ENCODE measurements around the gene PANK2. TPM values are rescaled to one million over a fixed set of nuclear protein-coding genes. Genes with fewer than 3 reads are reported as not detected.
A peak's percentile ranks its signal among the peaks of the same experiment; 100 is the strongest.

The PANK2 gene
- total and polyA plus RNA-seq, 2 of the 8 experiments (the other 6 are each of a cell fraction or from before 2014, with no cell fraction given) = 17.1 to 57.5 TPM

GRCh38 chr20:3888622-3889488 is at the start of gene PANK2 (continued):
- TF ChIP-seq RBBP5 (IDR thresholded peaks at IDR 0.05; ENCODE audit: borderline replicate concordance, low read depth, low read length) (peak; percentile 75; the same call in 1 of the 2 replicates), POLR2A (IDR thresholded peaks at IDR 0.05; ENCODE audit: control extremely low read depth in 1 of 2, low read depth in 2 of 2, low read length in 2 of 2) (peak; percentile 81 to 91), RXRA (IDR thresholded peaks at IDR 0.05; ENCODE audit: insufficient read depth, low read depth, low read length) (peak; percentile 89; the same call in 1 of the 2 replicates), TCF12 (IDR thresholded peaks at IDR 0.05; ENCODE audit: low read depth, low read length) (no peak), TBP (IDR thresholded peaks at IDR 0.05; ENCODE audit: low read depth, low read length) (peak; percentile 87), SP2 (IDR thresholded peaks at IDR 0.05; ENCODE audit: low read length) (peak; percentile 80), GABPA (IDR thresholded peaks at IDR 0.05; ENCODE audit: borderline replicate concordance, insufficient read depth, low read length) (no peak), ZNF274 (IDR thresholded peaks at IDR 0.05; ENCODE audit: borderline replicate concordance, extremely low read depth, low read length) (no peak), HDAC2 (IDR thresholded peaks at IDR 0.05; ENCODE audit: borderline replicate concordance in 1 of 2, low read depth in 2 of 2, low read length in 2 of 2) (no peak; a peak in 2 of 4 replicates), KDM4A (IDR thresholded peaks at IDR 0.05; ENCODE audit: low read depth, low read length, severe bottlenecking) (peak; percentile 14), KDM5A (IDR thresholded peaks at IDR 0.05; ENCODE audit: low read length) (no peak), SP1 (IDR thresholded peaks at IDR 0.05; ENCODE audit: low read depth, low read length) (peak; percentile 98), SRF (IDR thresholded peaks at IDR 0.05; ENCODE audit: low read depth, low read length) (no peak), SUZ12 (IDR thresholded peaks at IDR 0.05; ENCODE audit: low read length) (no peak), RAD21 (IDR thresholded peaks at IDR 0.05 in 1 of 2, conservative IDR thresholded peaks at IDR 0.05 in 1 of 2; ENCODE audit: low read depth in 2 of 2, low read length in 2 of 2) (peak; percentile 22 to 40), USF2 (IDR thresholded peaks at IDR 0.05; ENCODE audit: low read length) (no peak), POLR2AphosphoS5 (IDR thresholded peaks at IDR 0.05; ENCODE audit: low read depth, low read length) (peak; percentile 76), RNF2 (IDR thresholded peaks at IDR 0.05; ENCODE audit: borderline replicate concordance, low read depth, low read length, missing control alignments, poor library complexity, severe bottlenecking) (no peak), FOSL1 (IDR thresholded peaks at IDR 0.05; ENCODE audit: insufficient read depth, low read depth, low read length) (no peak), YY1 (IDR thresholded peaks at IDR 0.05; ENCODE audit: low read depth, low read length) (peak; percentile 69; the same call in 1 of the 2 replicates), HDAC6 (IDR thresholded peaks at IDR 0.05; ENCODE audit: low read depth, low read length) (no peak), JUN (IDR thresholded peaks at IDR 0.05; ENCODE audit: low read depth, low read length) (no peak)
